ENCODE measurements around the gene CACNB2.
"Not testable (repeated sequence)": the region's sequence is repeated elsewhere in the genome, so short reads cannot be mapped to it uniquely, and the experiment has no call there.

Gene CACNB2

GRCh38 chr10:18540195-18540594, 400.0 kb downstream of the CACNB2 start:
- no peak for DNase-seq

- no peak for DNase-seq
These were observed 402.6 kb downstream of the CACNB2 start for GRCh38 chr10:18542832-18543231.

GRCh38 chr10:18545621-18546305, 405.5 kb downstream of the CACNB2 start:
- no peak for DNase-seq

GRCh38 chr10:18549105-18549504, 408.9 kb downstream of the CACNB2 start:
- DNase-seq, result no peak

GRCh38 chr10:18551473-18551872, 411.2 kb downstream of the CACNB2 start:
- no peak for DNase-seq

- no peak for DNase-seq
These were observed 414.3 kb downstream of the CACNB2 start for GRCh38 chr10:18554479-18554878.

GRCh38 chr10:18556522-18557147, 416.4 kb downstream of the CACNB2 start:
- DNase-seq, result no peak

- DNase-seq, result no peak
These were observed 417.7 kb downstream of the CACNB2 start for GRCh38 chr10:18557960-18558359.

GRCh38 chr10:18561861-18562551, 421.8 kb downstream of the CACNB2 start:
- no peak for DNase-seq

GRCh38 chr10:18563003-18563726, 422.9 kb downstream of the CACNB2 start:
- DNase-seq, result no peak

- no peak for DNase-seq
These were observed 424.8 kb downstream of the CACNB2 start for GRCh38 chr10:18565006-18565405.

GRCh38 chr10:18566177-18566576, 426.0 kb downstream of the CACNB2 start:
- DNase-seq, result no peak

GRCh38 chr10:18567343-18567856, 427.2 kb downstream of the CACNB2 start:
- no peak for DNase-seq

- DNase-seq, result not testable (repeated sequence)
These were observed 430.2 kb downstream of the CACNB2 start for GRCh38 chr10:18570386-18570785.

- no peak for DNase-seq
These were observed 430.9 kb downstream of the CACNB2 start for GRCh38 chr10:18571076-18571475.

GRCh38 chr10:18571780-18572179, 431.6 kb downstream of the CACNB2 start:
- DNase-seq, result no peak

- DNase-seq, result no peak
These were observed 432.8 kb downstream of the CACNB2 start for GRCh38 chr10:18572959-18573561.

- no peak for DNase-seq
These were observed 436.4 kb downstream of the CACNB2 start for GRCh38 chr10:18576586-18576985.

GRCh38 chr10:18577823-18578685, 437.8 kb downstream of the CACNB2 start:
- no peak for DNase-seq

GRCh38 chr10:18582803-18583202, 442.6 kb downstream of the CACNB2 start:
- DNase-seq, result no peak

- DNase-seq, result no peak
These were observed 443.5 kb downstream of the CACNB2 start for GRCh38 chr10:18583575-18584270.

Measured in DMS79 (cell line).